OCI-LY3 (cell line): ENCODE measurements around the gene KLF11.

ENCODE experiments used
- EZH2phosphoT487 ChIP-seq: fragments of 200-600 bp; shearing (Covaris generic); IDR thresholded peaks from 2 replicates; pipeline ENCODE4 v1.6.1; 2018; ENCODE audit warnings: antibody characterized with exemption, mixed run types, low read depth
- TF ChIP-seq, protein P1 (sequence below): fragments of 200-600, 300-600 bp; sonication (generic); IDR thresholded peaks from 2 replicates; pipeline ENCODE4 v1.5.1; 2014; ENCODE audit warnings: antibody characterized with exemption, low read length, low read depth

GRCh38 chr2:10095175-10095574 is 51.8 kb downstream of the KLF11 start:
- TF ChIP-seq, protein P1, sequence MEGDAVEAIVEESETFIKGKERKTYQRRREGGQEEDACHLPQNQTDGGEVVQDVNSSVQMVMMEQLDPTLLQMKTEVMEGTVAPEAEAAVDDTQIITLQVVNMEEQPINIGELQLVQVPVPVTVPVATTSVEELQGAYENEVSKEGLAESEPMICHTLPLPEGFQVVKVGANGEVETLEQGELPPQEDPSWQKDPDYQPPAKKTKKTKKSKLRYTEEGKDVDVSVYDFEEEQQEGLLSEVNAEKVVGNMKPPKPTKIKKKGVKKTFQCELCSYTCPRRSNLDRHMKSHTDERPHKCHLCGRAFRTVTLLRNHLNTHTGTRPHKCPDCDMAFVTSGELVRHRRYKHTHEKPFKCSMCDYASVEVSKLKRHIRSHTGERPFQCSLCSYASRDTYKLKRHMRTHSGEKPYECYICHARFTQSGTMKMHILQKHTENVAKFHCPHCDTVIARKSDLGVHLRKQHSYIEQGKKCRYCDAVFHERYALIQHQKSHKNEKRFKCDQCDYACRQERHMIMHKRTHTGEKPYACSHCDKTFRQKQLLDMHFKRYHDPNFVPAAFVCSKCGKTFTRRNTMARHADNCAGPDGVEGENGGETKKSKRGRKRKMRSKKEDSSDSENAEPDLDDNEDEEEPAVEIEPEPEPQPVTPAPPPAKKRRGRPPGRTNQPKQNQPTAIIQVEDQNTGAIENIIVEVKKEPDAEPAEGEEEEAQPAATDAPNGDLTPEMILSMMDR: no peak
- TF ChIP-seq EZH2phosphoT487: no peak
